ENCODE data around the gene MAPK14.

Gene MAPK14

GRCh38 chr6:36035225-36035624 lies 7.6 kb downstream of the MAPK14 start:
- Histone ChIP-seq H3K9ac (ENCODE audit: low read length in 2 of 2) (no peak overlapping the region), H3K27ac (ENCODE audit: low read length) (no peak overlapping the region), H3K36me3 (ENCODE audit: control insufficient read depth in 2 of 2, insufficient read depth in 2 of 2, low read length in 2 of 2) (no peaks in the 10 kb centered on the region), H3K4me3 (ENCODE audit: low read length in 2 of 2) (no peak overlapping the region), H3K27me3 (ENCODE audit: control insufficient read depth in 1 of 2, insufficient read depth in 2 of 2, low read length in 2 of 2) (no peaks in the 10 kb centered on the region), H3K4me1 (ENCODE audit: control insufficient read depth, insufficient read depth, low read length) (peaks cover 41% of the 10 kb centered on the region), H3K9me3 (ENCODE audit: control insufficient read depth in 2 of 2, low read length in 2 of 2) (no peaks in the 10 kb centered on the region)

- H3K27ac ChIP-seq (ENCODE audit: low read length), result no peak overlapping the region
- no peaks in the 10 kb centered on the region for H3K27me3 ChIP-seq (ENCODE audit: control insufficient read depth in 1 of 2, insufficient read depth in 2 of 2, low read length in 2 of 2)
- no peaks in the 10 kb centered on the region for H3K36me3 ChIP-seq (ENCODE audit: control insufficient read depth in 2 of 2, insufficient read depth in 2 of 2, low read length in 2 of 2)
- peak overlapping the region in 1 of 2 donors; percentile 36 for H3K4me3 ChIP-seq (ENCODE audit: low read length in 2 of 2)
- H3K9ac ChIP-seq (ENCODE audit: low read length in 2 of 2), result no peak overlapping the region
- H3K9me3 ChIP-seq (ENCODE audit: control insufficient read depth in 2 of 2, low read length in 2 of 2), result no peaks in the 10 kb centered on the region
- peaks cover 30% of the 10 kb centered on the region for H3K4me1 ChIP-seq (ENCODE audit: control insufficient read depth, insufficient read depth, low read length)
These were observed 10.7 kb downstream of the MAPK14 start for GRCh38 chr6:36038120-36038876.

DNA sequence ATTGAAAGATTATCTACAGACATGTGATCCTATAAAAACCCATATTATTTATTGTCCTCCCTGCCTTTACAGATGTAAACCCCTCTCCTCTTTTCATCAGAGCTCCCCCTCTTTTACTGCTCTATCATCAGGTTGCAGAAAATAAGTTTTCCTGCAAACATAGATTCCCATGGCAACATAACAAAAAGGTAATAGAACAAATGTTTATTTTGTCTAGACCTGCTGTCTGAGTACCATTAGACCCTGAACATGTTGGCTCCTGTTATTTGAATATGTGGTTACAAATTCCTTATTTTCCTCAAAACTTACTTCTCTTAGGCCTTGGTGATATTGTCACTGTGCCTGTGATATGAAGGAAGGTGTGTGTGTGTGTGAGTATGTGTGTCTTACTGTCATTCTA lies 11.5 kb downstream of the MAPK14 start:
- Histone ChIP-seq H3K27ac (ENCODE audit: low read length) (no peak overlapping the region), H3K4me1 (ENCODE audit: control insufficient read depth, insufficient read depth, low read length) (peaks cover 21% of the 10 kb centered on the region), H3K9ac (ENCODE audit: low read length in 2 of 2) (no peak overlapping the region)

DNA sequence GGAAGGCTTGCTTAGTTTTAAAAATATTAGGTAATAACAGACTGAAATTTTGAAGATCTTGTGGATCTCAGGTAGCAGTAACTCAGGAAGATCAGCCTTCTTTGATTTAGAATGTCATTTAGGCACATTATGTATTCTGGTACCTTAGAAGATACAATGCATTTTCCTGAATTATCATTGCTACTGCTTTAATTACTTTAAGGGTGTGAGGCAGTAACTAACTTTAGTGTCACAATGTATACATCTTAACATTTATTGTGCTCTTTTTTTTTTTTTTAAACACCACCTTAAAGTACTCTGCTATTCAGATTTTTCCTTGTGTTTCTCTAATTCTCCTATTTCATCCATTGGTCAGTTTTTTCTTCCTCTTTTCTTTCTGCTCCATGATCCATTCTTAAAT lies 13.3 kb downstream of the MAPK14 start:
- Histone ChIP-seq H3K9ac (ENCODE audit: low read length in 2 of 2) (no peak overlapping the region), H3K9me3 (ENCODE audit: control insufficient read depth in 2 of 2, low read length in 2 of 2) (no peaks in the 10 kb centered on the region), H3K27ac (ENCODE audit: low read length) (no peak overlapping the region), H3K4me3 (ENCODE audit: low read length in 2 of 2) (no peak overlapping the region), H3K4me1 (ENCODE audit: control insufficient read depth, insufficient read depth, low read length) (peaks cover 15% of the 10 kb centered on the region), H3K27me3 (ENCODE audit: control insufficient read depth in 1 of 2, insufficient read depth in 2 of 2, low read length in 2 of 2) (no peaks in the 10 kb centered on the region), H3K36me3 (ENCODE audit: control insufficient read depth in 2 of 2, insufficient read depth in 2 of 2, low read length in 2 of 2) (no peaks in the 10 kb centered on the region)

More for the DNA sequence above, 11.5 kb downstream of the MAPK14 start:
- Histone ChIP-seq H3K9me3 (ENCODE audit: control insufficient read depth in 2 of 2, low read length in 2 of 2) (no peaks in the 10 kb centered on the region), H3K4me3 (ENCODE audit: low read length in 2 of 2) (no peak overlapping the region), H3K36me3 (ENCODE audit: control insufficient read depth in 2 of 2, insufficient read depth in 2 of 2, low read length in 2 of 2) (no peaks in the 10 kb centered on the region), H3K27me3 (ENCODE audit: control insufficient read depth in 1 of 2, insufficient read depth in 2 of 2, low read length in 2 of 2) (no peaks in the 10 kb centered on the region)

- Histone ChIP-seq H3K9ac (ENCODE audit: low read length in 2 of 2) (no peak overlapping the region), H3K36me3 (ENCODE audit: control insufficient read depth in 2 of 2, insufficient read depth in 2 of 2, low read length in 2 of 2) (no peaks in the 10 kb centered on the region), H3K27ac (ENCODE audit: low read length) (no peak overlapping the region), H3K9me3 (ENCODE audit: control insufficient read depth in 2 of 2, low read length in 2 of 2) (no peaks in the 10 kb centered on the region), H3K27me3 (ENCODE audit: control insufficient read depth in 1 of 2, insufficient read depth in 2 of 2, low read length in 2 of 2) (no peaks in the 10 kb centered on the region), H3K4me3 (ENCODE audit: low read length in 2 of 2) (no peak overlapping the region), H3K4me1 (ENCODE audit: control insufficient read depth, insufficient read depth, low read length) (peaks cover 15% of the 10 kb centered on the region)
These were observed 15.1 kb downstream of the MAPK14 start for GRCh38 chr6:36042618-36043260.

- no peak overlapping the region for H3K9ac ChIP-seq (ENCODE audit: low read length in 2 of 2)
- H3K27me3 ChIP-seq (ENCODE audit: control insufficient read depth in 1 of 2, insufficient read depth in 2 of 2, low read length in 2 of 2), result no peaks in the 10 kb centered on the region
- H3K36me3 ChIP-seq (ENCODE audit: control insufficient read depth in 2 of 2, insufficient read depth in 2 of 2, low read length in 2 of 2), result no peaks in the 10 kb centered on the region
- peaks cover 15% of the 10 kb centered on the region for H3K4me1 ChIP-seq (ENCODE audit: control insufficient read depth, insufficient read depth, low read length)
- no peaks in the 10 kb centered on the region for H3K9me3 ChIP-seq (ENCODE audit: control insufficient read depth in 2 of 2, low read length in 2 of 2)
- H3K4me3 ChIP-seq (ENCODE audit: low read length in 2 of 2), result no peak overlapping the region
- H3K27ac ChIP-seq (ENCODE audit: low read length), result no peak overlapping the region
These were observed 22.0 kb downstream of the MAPK14 start for GRCh38 chr6:36049582-36049981.

DNA sequence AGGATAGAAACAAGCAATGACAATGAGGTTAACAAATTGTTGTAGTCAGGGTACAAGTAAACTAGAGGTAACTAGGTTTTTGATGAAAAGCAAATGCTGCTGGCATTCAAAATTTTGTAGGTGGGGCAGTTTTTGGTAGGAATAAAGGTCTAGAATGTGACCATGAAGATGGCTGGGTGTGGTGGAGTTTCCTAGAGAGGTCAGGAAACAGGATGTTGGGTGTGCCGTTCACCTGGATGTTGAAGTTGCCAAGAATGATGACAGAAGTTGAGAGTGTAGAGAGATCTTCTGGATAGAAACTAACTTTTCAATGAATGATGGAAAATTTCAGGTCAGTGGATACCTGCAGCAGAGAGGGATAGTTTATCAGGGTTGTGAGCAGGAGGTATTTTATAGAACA lies 22.7 kb downstream of the MAPK14 start:
- H3K4me1 ChIP-seq (ENCODE audit: control insufficient read depth, insufficient read depth, low read length), result peaks cover 21% of the 10 kb centered on the region
- H3K27ac ChIP-seq (ENCODE audit: low read length), result no peak overlapping the region
- H3K4me3 ChIP-seq (ENCODE audit: low read length in 2 of 2), result no peak overlapping the region
- no peak overlapping the region for H3K9ac ChIP-seq (ENCODE audit: low read length in 2 of 2)
- H3K36me3 ChIP-seq (ENCODE audit: control insufficient read depth in 2 of 2, insufficient read depth in 2 of 2, low read length in 2 of 2), result no peaks in the 10 kb centered on the region
- H3K27me3 ChIP-seq (ENCODE audit: control insufficient read depth in 1 of 2, insufficient read depth in 2 of 2, low read length in 2 of 2), result no peaks in the 10 kb centered on the region
- H3K9me3 ChIP-seq (ENCODE audit: control insufficient read depth in 2 of 2, low read length in 2 of 2), result no peaks in the 10 kb centered on the region

DNA sequence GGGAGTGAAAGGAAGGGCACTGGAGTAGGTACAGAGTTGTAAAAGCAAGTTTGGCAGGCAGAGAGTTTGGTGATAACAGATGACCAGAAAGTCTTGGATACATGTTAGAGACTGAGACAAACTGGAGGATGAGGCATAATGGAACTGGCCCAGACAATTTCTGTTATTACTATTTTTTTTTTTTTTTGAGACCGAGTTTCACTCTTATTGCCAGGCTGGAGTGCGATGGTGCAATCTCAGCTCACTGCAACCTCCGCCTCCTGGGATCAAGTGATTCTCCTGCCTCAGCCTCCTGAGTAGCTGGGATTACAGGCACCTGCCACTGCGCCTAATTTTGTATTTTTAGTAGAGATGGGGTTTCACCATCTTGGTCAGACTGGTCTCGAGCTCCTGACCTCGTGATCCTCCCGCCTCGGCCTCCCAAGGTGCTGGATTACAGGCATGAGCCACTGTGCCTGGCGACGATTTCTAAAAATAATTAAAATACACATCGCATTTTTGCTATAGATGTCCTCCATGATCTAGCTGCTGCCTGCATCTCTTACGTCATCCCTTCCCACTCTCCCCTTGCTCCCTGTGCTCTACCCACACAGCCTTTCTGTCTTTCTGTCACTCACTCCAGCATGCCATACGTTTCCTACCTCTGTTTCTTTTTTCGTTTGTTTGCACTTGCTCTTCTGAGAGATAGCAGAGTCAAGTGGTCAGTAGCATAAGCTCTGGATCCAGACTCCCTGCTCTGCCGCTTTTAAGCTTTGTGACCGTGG lies 23.5 kb downstream of the MAPK14 start:
- H3K9ac ChIP-seq (ENCODE audit: low read length in 2 of 2), result no peak overlapping the region
- H3K9me3 ChIP-seq (ENCODE audit: control insufficient read depth in 2 of 2, low read length in 2 of 2), result no peaks in the 10 kb centered on the region
- no peaks in the 10 kb centered on the region for H3K36me3 ChIP-seq (ENCODE audit: control insufficient read depth in 2 of 2, insufficient read depth in 2 of 2, low read length in 2 of 2)
- H3K4me3 ChIP-seq (ENCODE audit: low read length in 2 of 2), result no peak overlapping the region
- no peaks in the 10 kb centered on the region for H3K27me3 ChIP-seq (ENCODE audit: control insufficient read depth in 1 of 2, insufficient read depth in 2 of 2, low read length in 2 of 2)
- no peak overlapping the region for H3K27ac ChIP-seq (ENCODE audit: low read length)
- H3K4me1 ChIP-seq (ENCODE audit: control insufficient read depth, insufficient read depth, low read length), result peaks cover 22% of the 10 kb centered on the region

- Histone ChIP-seq H3K36me3 (ENCODE audit: control insufficient read depth in 2 of 2, insufficient read depth in 2 of 2, low read length in 2 of 2) (no peaks in the 10 kb centered on the region), H3K4me3 (ENCODE audit: low read length in 2 of 2) (no peak overlapping the region), H3K4me1 (ENCODE audit: control insufficient read depth, insufficient read depth, low read length) (peaks cover 26% of the 10 kb centered on the region), H3K9ac (ENCODE audit: low read length in 2 of 2) (no peak overlapping the region), H3K9me3 (ENCODE audit: control insufficient read depth in 2 of 2, low read length in 2 of 2) (no peaks in the 10 kb centered on the region), H3K27me3 (ENCODE audit: control insufficient read depth in 1 of 2, insufficient read depth in 2 of 2, low read length in 2 of 2) (no peaks in the 10 kb centered on the region), H3K27ac (ENCODE audit: low read length) (no peak overlapping the region)
These were observed 24.5 kb downstream of the MAPK14 start for GRCh38 chr6:36052097-36052496.

DNA sequence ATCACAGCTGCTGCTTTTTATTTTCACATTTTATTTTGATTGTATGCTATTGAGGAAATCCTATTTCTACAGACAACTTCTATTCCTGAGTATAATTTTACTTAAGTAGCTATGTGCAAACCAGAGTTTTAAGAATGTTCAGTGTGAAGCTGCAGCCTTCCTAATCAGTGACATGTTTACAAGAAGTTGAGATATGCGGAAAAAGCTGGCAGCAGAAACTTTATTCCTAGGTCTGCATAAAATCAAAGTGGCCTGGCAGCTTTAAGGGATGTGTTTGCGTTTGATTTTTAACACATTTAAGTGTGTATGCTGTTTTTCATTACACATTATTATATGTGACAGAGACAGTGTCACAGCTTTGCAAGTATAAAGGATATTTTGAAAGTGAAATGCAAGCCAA lies 26.3 kb downstream of the MAPK14 start:
- no peak overlapping the region for H3K27ac ChIP-seq (ENCODE audit: low read length)
- no peak overlapping the region for H3K4me3 ChIP-seq (ENCODE audit: low read length in 2 of 2)
- H3K9me3 ChIP-seq (ENCODE audit: control insufficient read depth in 2 of 2, low read length in 2 of 2), result no peaks in the 10 kb centered on the region
- H3K9ac ChIP-seq (ENCODE audit: low read length in 2 of 2), result no peak overlapping the region
- no peaks in the 10 kb centered on the region for H3K27me3 ChIP-seq (ENCODE audit: control insufficient read depth in 1 of 2, insufficient read depth in 2 of 2, low read length in 2 of 2)
- no peaks in the 10 kb centered on the region for H3K36me3 ChIP-seq (ENCODE audit: control insufficient read depth in 2 of 2, insufficient read depth in 2 of 2, low read length in 2 of 2)
- peaks cover 26% of the 10 kb centered on the region for H3K4me1 ChIP-seq (ENCODE audit: control insufficient read depth, insufficient read depth, low read length)
